SK-N-SH (cell line): ENCODE data around the gene RFXANK. TPM values are rescaled to one million over a fixed set of nuclear protein-coding genes. Genes with fewer than 3 reads are reported as not detected.
A peak's percentile ranks its signal among the peaks of the same experiment; 100 is the strongest.

Source experiments
- CTCF ChIA-PET: fragments of 300-600, 350-600 bp; formaldehyde crosslinking; extraction: SDS; loops from one replicate; lab custom pipeline; 2021; lab: Yijun Ruan, JAX
- POLR2A ChIA-PET: fragments of 350-600 bp; sonication (Branson Sonifier 250); formaldehyde crosslinking; extraction: SDS; loops from one replicate; lab custom pipeline; 2020; ENCODE audit warnings: antibody characterized with exemption, inconsistent platforms; lab: Yijun Ruan, JAX
- DNase-seq: peaks from one replicate; pipeline ENCODE4 v3.0.0; 2012
- H2AFZ ChIP-seq: fragments of 200-600 bp; sonication (generic); 2 replicates; pipeline ENCODE4 v1.8.1; 2016; ENCODE audit warnings: antibody characterized with exemption, mild to moderate bottlenecking, low read depth
- H3F3A ChIP-seq: fragments of 200-600 bp; sonication (generic); replicated peaks from 2 replicates; pipeline ENCODE3; 2016; ENCODE audit warnings: antibody characterized with exemption, mild to moderate bottlenecking; ENCODE audit not compliant: insufficient read depth
- H3K27ac ChIP-seq, 2 experiments: fragments of 200-500 bp in 1 of 2; fragments of 200-600 bp in 1 of 2; sonication (Bioruptor generic) in 1 of 2; sonication (generic), shearing (Covaris generic) in 1 of 2; 2 replicates each; pipeline versions ENCODE4 v1.5.1 to v1.6.1; 2014 to 2016; ENCODE audit warnings: low read depth in 2 of 2, inconsistent platforms in 1 of 2, low read length in 1 of 2, mild to moderate bottlenecking in 1 of 2, mixed read lengths in 1 of 2
- H3K27me3 ChIP-seq: fragments of 200-600 bp; sonication (generic), shearing (Covaris generic); 2 replicates; pipeline ENCODE4 v1.6.1; 2016; ENCODE audit warnings: mixed run types; ENCODE audit not compliant: insufficient read depth
- H3K36me3 ChIP-seq, 2 experiments: fragments of 200-500 bp in 1 of 2; fragments of 200-600 bp in 1 of 2; sonication (Bioruptor generic) in 1 of 2; sonication (generic) in 1 of 2; replicated peaks in 1 of 2; 2 replicates each; pipeline versions ENCODE3 to v1.5.1; 2014 to 2016; ENCODE audit warnings: low read length in 1 of 2, mild to moderate bottlenecking in 1 of 2; ENCODE audit not compliant: insufficient read depth in 2 of 2, control insufficient read depth in 1 of 2
- H3K4me1 ChIP-seq, 2 experiments: fragments of 200-500 bp in 1 of 2; fragments of 200-600 bp in 1 of 2; sonication (Bioruptor generic) in 1 of 2; sonication (generic), shearing (Covaris generic) in 1 of 2; 2 replicates each; pipeline versions ENCODE4 v1.5.1 to v1.6.1; 2014 to 2016; ENCODE audit warnings: low read depth in 1 of 2, low read length in 1 of 2, mixed run types in 1 of 2; ENCODE audit not compliant: insufficient read depth in 2 of 2, control insufficient read depth in 1 of 2
- H3K4me2 ChIP-seq: fragments of 200-600 bp; sonication (generic), shearing (Covaris generic); 2 replicates; pipeline ENCODE4 v1.6.1; 2017; ENCODE audit warnings: mixed run types
- H3K4me3 ChIP-seq, 2 experiments: fragments of 200-500 bp in 1 of 2; fragments of 200-600 bp in 1 of 2; sonication (Bioruptor generic) in 1 of 2; sonication (generic), shearing (Covaris generic) in 1 of 2; 2 replicates each; pipeline versions ENCODE4 v1.5.1 to v1.8.1; 2014 to 2016; ENCODE audit warnings: low read depth in 2 of 2, inconsistent platforms in 1 of 2, low read length in 1 of 2, mild to moderate bottlenecking in 1 of 2, mixed read lengths in 1 of 2, moderate library complexity in 1 of 2
- H3K79me2 ChIP-seq: fragments of 200-600 bp; sonication (generic); 2 replicates; pipeline ENCODE4 v1.8.1; 2017; ENCODE audit warnings: mild to moderate bottlenecking; ENCODE audit not compliant: insufficient read depth
- H3K9ac ChIP-seq: fragments of 200-600 bp; sonication (generic); 2 replicates; pipeline ENCODE4 v1.6.1; 2017; ENCODE audit warnings: mixed run types
- H3K9me2 ChIP-seq: fragments of 200-600 bp; sonication (generic); 2 replicates; pipeline ENCODE4 v1.6.1; 2017; ENCODE audit warnings: mixed run types
- H3K9me3 ChIP-seq: fragments of 200-600 bp; sonication (generic); 2 replicates; pipeline ENCODE4 v1.6.1; 2017; ENCODE audit warnings: mixed run types, mild to moderate bottlenecking, moderate library complexity
- H4K20me1 ChIP-seq: fragments of 200-600 bp; sonication (generic); 2 replicates; pipeline ENCODE4 v1.6.1; 2017; ENCODE audit warnings: mild to moderate bottlenecking, mixed run types; ENCODE audit not compliant: insufficient read depth
- CHD2 ChIP-seq: fragments of 150-350 bp; IDR thresholded peaks from 2 replicates; pipeline ENCODE4 v1.6.1; 2018; ENCODE audit warnings: low read length; ENCODE audit not compliant: partially characterized antibody
- CTCF ChIP-seq: fragments of 200-600 bp; sonication (generic); IDR thresholded peaks from 2 replicates; pipeline ENCODE4 v1.6.1; 2017; ENCODE audit warnings: antibody characterized with exemption, mild to moderate bottlenecking, moderate library complexity
- ELF1 ChIP-seq: IDR thresholded peaks from 2 replicates; pipeline ENCODE4 v1.4.0; 2012
- EZH2phosphoT487 ChIP-seq: fragments of 200-600 bp; sonication (generic); IDR thresholded peaks from 2 replicates; pipeline ENCODE4 v1.6.1; 2017; ENCODE audit warnings: low read depth, mixed run types, mild to moderate bottlenecking, antibody characterized with exemption, moderate library complexity, borderline replicate concordance
- FOSL2 ChIP-seq: IDR thresholded peaks from 2 replicates; pipeline ENCODE4 v1.4.0; 2012; ENCODE audit warnings: low read depth, mild to moderate bottlenecking, moderate library complexity, borderline replicate concordance
- FOXM1 ChIP-seq: IDR thresholded peaks from 2 replicates; pipeline ENCODE4 v1.4.0; 2012; ENCODE audit warnings: low read depth, mild to moderate bottlenecking
- GABPA ChIP-seq: IDR thresholded peaks from 2 replicates; pipeline ENCODE4 v1.4.0; 2012; ENCODE audit warnings: low read depth, mild to moderate bottlenecking
- IRF3 ChIP-seq: fragments of 150-350 bp; IDR thresholded peaks from 2 replicates; pipeline ENCODE4 v1.6.1; 2016; ENCODE audit warnings: mild to moderate bottlenecking, low read depth, low read length
- JUND ChIP-seq: IDR thresholded peaks from 2 replicates; pipeline ENCODE4 v1.4.0; 2012
- MAX ChIP-seq: IDR thresholded peaks from 2 replicates; pipeline ENCODE4 v1.4.0; 2012; ENCODE audit warnings: low read depth
- MXI1 ChIP-seq: IDR thresholded peaks from 2 replicates; pipeline ENCODE4 v1.6.1; 2012; ENCODE audit warnings: mild to moderate bottlenecking, low read depth, low read length, improper control_type of control experiment
- NFIC ChIP-seq: IDR thresholded peaks from 2 replicates; pipeline ENCODE4 v1.4.0; 2012; ENCODE audit warnings: borderline replicate concordance
- NRF1 ChIP-seq: IDR thresholded peaks from 2 replicates; pipeline ENCODE4 v1.6.1; 2012; ENCODE audit warnings: low read depth, mild to moderate bottlenecking, low read length
- PBX3 ChIP-seq: IDR thresholded peaks from 2 replicates; pipeline ENCODE4; 2012
- POLR2AphosphoS5 ChIP-seq: IDR thresholded peaks from 2 replicates; pipeline ENCODE4 v1.6.1; 2012; ENCODE audit warnings: low read depth, low read length
- RFX5 ChIP-seq: IDR thresholded peaks from 2 replicates; pipeline ENCODE4 v1.6.1; 2012; ENCODE audit warnings: mild to moderate bottlenecking, improper control_type of control experiment, low read length
- SIN3A ChIP-seq: IDR thresholded peaks from 2 replicates; pipeline ENCODE4 v1.6.1; 2012; ENCODE audit warnings: low read depth, mild to moderate bottlenecking, low read length, moderate library complexity, borderline replicate concordance
- SMC3 ChIP-seq: IDR thresholded peaks from 2 replicates; pipeline ENCODE4 v1.6.1; 2012; ENCODE audit warnings: low read depth, low read length, improper control_type of control experiment
- TAF1 ChIP-seq: IDR thresholded peaks from 2 replicates; pipeline ENCODE4 v1.6.1; 2012; ENCODE audit warnings: low read depth, mild to moderate bottlenecking, low read length, moderate library complexity, borderline replicate concordance
- TCF12 ChIP-seq: IDR thresholded peaks from 2 replicates; pipeline ENCODE4 v1.4.0; 2012
- TEAD4 ChIP-seq: IDR thresholded peaks from 2 replicates; pipeline ENCODE4 v1.4.0; 2012; ENCODE audit warnings: mild to moderate bottlenecking, borderline replicate concordance; ENCODE audit not compliant: insufficient read depth
- USF1 ChIP-seq: IDR thresholded peaks from 2 replicates; pipeline ENCODE4 v1.4.0; 2012; ENCODE audit warnings: low read depth, borderline replicate concordance
- ZBTB33 ChIP-seq: IDR thresholded peaks from 2 replicates; pipeline ENCODE4 v1.4.0; 2012; ENCODE audit warnings: low read depth, borderline replicate concordance
- WGBS: methylation state at CpG from one replicate; pipeline ENCODE4 v1.1.6; 2017; ENCODE audit warnings: low lambda C conversion rate; 5-methylcytosine and 5-hydroxymethylcytosine counted together
- polyA plus RNA-seq, 3 experiments: library from polyadenylated mRNA; depleted of rRNA; stranded (reverse); fragments of >200 nt; gene quantifications; 2 replicates each; pipeline ENCODE4 v1.2.3, GENCODE V29; 2012

The RFXANK gene
- polyA plus RNA-seq, 1 of the 3 experiments (the other 2 are of a cell fraction) = 117 TPM

- DNase-seq = peak; percentile 98
- peaks cover 3% of the 10 kb centered on the region for H3F3A ChIP-seq
- H3K4me2 ChIP-seq = peak within 1 kb of the TSS; percentile 93
- H3K4me3 ChIP-seq = peak within 1 kb of the TSS; percentile 65 to 79
- ChIA-PET POLR2A (interaction anchor here (0.6 to 1.7 kb wide), 4 partner anchors 9 to 105 kb away, joined by 3 to 10 read pairs (median 4); partner anchors contain the start of genes BORCS8, NCAN and RFXANK), CTCF (interaction anchor here (0.6 to 1.2 kb wide), 4 partner anchors 11 to 287 kb away, joined by 3 read pairs; partner anchors contain the start of genes BORCS8 and RFXANK)
- H2AFZ ChIP-seq = peak within 1 kb of the TSS; percentile 78
- H3K4me1 ChIP-seq = peaks cover 0 to 11% of the 10 kb centered on the region in 2 experiments; a peak in 1 of 4 replicates
- no peaks in the 10 kb centered on the region for H3K9me2 ChIP-seq
- peak within 1 kb of the TSS; percentile 88 for H3K9ac ChIP-seq
- peak within 1 kb of the TSS; percentile 33 to 51; a peak in 3 of 4 replicates for H3K27ac ChIP-seq
- TF ChIP-seq FOSL2 = 0 out of 2 replicates have a peak, but pooled peaks have one; percentile 0
- TF ChIP-seq SIN3A = 0 out of 2 replicates have a peak, but pooled peaks have one; percentile 35
- peak; percentile 57 for TF ChIP-seq GABPA
- TF ChIP-seq JUND = no peak
- peak; percentile 89 for TF ChIP-seq MAX
- TF ChIP-seq IRF3 = no peak
- TF ChIP-seq NRF1 = peak; percentile 78
- peak; percentile 34; the same call in 1 of the 2 replicates for TF ChIP-seq PBX3
- no peak; the same call in 1 of the 2 replicates for TF ChIP-seq TAF1
- TF ChIP-seq SMC3 = no peak
- no peak for TF ChIP-seq RFX5
- TF ChIP-seq TCF12 = no peak
- peak; percentile 30; the same call in 1 of the 2 replicates for TF ChIP-seq USF1
- TF ChIP-seq TEAD4 = no peak
- peak; percentile 97 for TF ChIP-seq MXI1
- TF ChIP-seq ZBTB33 = no peak
- peak; percentile 33 for TF ChIP-seq CHD2
- peak; percentile 79 for TF ChIP-seq ELF1
- no peak for TF ChIP-seq EZH2phosphoT487
- no peak for TF ChIP-seq CTCF
- no peak for TF ChIP-seq NFIC
- no peak for TF ChIP-seq FOXM1
- peak; percentile 74; the same call in 1 of the 2 replicates for TF ChIP-seq POLR2AphosphoS5
- no peaks in the 10 kb centered on the region for H3K9me3 ChIP-seq
- H3K27me3 ChIP-seq = no peaks in the 10 kb centered on the region
- H3K79me2 ChIP-seq = peaks cover 21% of the 10 kb centered on the region; the same call in 1 of the 2 replicates
- peaks cover 0 to 23% of the 10 kb centered on the region in 2 experiments for H3K36me3 ChIP-seq
- WGBS = 4% methylated on average over 36 of the region's 60 CpGs
- no peaks in the 10 kb centered on the region for H4K20me1 ChIP-seq
These were observed 11.2 kb downstream of the RFXANK start, which contains the start of gene NR2C2AP for GRCh38 chr19:19203012-19203856. Gene NR2C2AP (minus strand): TSS chr19:19203414. CDS start chr19:19203060, 354 bp downstream.
